NCI-H146 treated with DMSO at 0.1 percent for 48 hours (cell line): ENCODE measurements around the gene NTSR1.

Experiments used
- DNase-seq: peaks from one replicate; lab custom pipeline; 2025; ENCODE audit not compliant: unreplicated experiment; lab: John Stamatoyannopoulos, UW

Gene NTSR1

GRCh38 chr20:62780696-62781095 is 72.1 kb downstream of the NTSR1 start:
- no peak for DNase-seq

- DNase-seq = no peak
These were observed 73.7 kb downstream of the NTSR1 start for GRCh38 chr20:62782149-62782892.

- no peak for DNase-seq
These were observed 74.2 kb downstream of the NTSR1 start for GRCh38 chr20:62782893-62783278.

GRCh38 chr20:62784497-62784896 is 75.9 kb downstream of the NTSR1 start:
- no peak for DNase-seq

- no peak for DNase-seq
These were observed 76.8 kb downstream of the NTSR1 start for GRCh38 chr20:62785393-62785792.

- DNase-seq = no peak
These were observed 77.5 kb downstream of the NTSR1 start for GRCh38 chr20:62786157-62786556.

- DNase-seq = no peak
These were observed 78.7 kb downstream of the NTSR1 start for GRCh38 chr20:62787321-62787720.

- no peak for DNase-seq
These were observed 79.2 kb downstream of the NTSR1 start for GRCh38 chr20:62787866-62788265.

- DNase-seq = no peak
These were observed 80.0 kb downstream of the NTSR1 start for GRCh38 chr20:62788607-62789006.

- no peak for DNase-seq
These were observed 81.4 kb downstream of the NTSR1 start for GRCh38 chr20:62790075-62790474.

GRCh38 chr20:62791301-62792181 is 82.9 kb downstream of the NTSR1 start:
- peak; percentile 62 for DNase-seq

GRCh38 chr20:62792182-62792939 is 83.7 kb downstream of the NTSR1 start:
- DNase-seq = no peak

GRCh38 chr20:62792940-62793756 is 84.5 kb downstream of the NTSR1 start:
- no peak for DNase-seq

- no peak for DNase-seq
These were observed 85.0 kb downstream of the NTSR1 start for GRCh38 chr20:62793757-62794006.

GRCh38 chr20:62794007-62794724 is 85.5 kb downstream of the NTSR1 start:
- peak; percentile 84 for DNase-seq

- peak; percentile 47 for DNase-seq
These were observed 86.6 kb downstream of the NTSR1 start for GRCh38 chr20:62795023-62795761.

GRCh38 chr20:62796699-62797491 is 88.3 kb downstream of the NTSR1 start:
- no peak for DNase-seq

- DNase-seq = no peak
These were observed 89.3 kb downstream of the NTSR1 start for GRCh38 chr20:62797671-62798532.
